Stromal cell of bone marrow (primary cell): ENCODE measurements around the gene LPO.

Experiments used
- DNase-seq: peaks from one replicate; pipeline ENCODE4 v3.0.0-alpha.2; 2012; ENCODE audit warnings: low read depth

Gene LPO

DNA sequence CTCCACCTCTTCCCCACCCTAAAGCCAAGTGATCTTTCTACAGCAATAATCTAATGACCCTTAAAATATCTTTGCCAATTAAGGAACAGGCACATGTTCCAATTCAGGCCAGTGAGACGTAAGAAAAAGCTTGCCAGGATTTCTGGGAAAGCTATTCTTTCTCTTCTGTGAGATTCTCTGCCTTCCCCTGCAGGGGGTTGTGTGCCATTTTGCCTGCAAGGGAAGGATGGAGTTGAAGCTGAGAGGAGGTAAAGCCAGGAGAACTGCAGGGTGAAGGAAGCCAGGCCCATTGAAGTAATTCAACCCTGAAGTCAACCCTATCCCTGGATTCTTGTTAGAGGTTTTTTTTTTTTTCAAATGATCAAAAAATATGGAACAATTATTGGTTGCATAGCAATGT lies 9.0 kb upstream of the LPO start:
- DNase-seq = no peak

GRCh38 chr17:58229881-58230280 lies 8.5 kb upstream of the LPO start:
- no peak for DNase-seq

GRCh38 chr17:58231641-58232040 lies 6.7 kb upstream of the LPO start:
- DNase-seq = peak; percentile 53

DNA sequence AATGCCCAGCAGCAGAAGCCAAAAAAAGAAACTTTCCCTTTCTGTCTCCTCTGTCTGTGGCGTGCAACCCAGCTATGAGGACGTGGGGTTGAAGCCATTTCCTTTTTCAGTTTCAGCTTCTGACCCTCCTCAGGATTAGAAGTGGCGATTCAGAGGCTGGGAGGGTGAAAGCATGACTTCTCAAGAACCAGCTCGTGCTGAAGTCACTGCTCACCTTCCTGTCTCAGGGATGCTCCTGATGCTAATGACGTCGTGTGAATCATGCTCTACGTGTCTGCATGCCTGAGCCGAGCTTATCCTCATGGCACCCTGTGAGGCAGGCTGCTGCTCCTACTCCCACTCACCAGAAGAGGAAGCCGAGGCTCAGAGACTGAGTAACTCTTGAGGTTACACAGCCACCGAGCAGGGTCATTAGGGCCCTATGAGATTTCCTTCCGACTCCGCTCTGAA lies 5.7 kb upstream of the LPO start:
- DNase-seq = peak; percentile 39

- no peak for DNase-seq
Measured at GRCh38 chr17:58233543-58233942, 4.8 kb upstream of the LPO start.

GRCh38 chr17:58234512-58234911 lies 3.9 kb upstream of the LPO start:
- no peak for DNase-seq

- no peak for DNase-seq
Measured at GRCh38 chr17:58235821-58236220, 2.6 kb upstream of the LPO start.

DNA sequence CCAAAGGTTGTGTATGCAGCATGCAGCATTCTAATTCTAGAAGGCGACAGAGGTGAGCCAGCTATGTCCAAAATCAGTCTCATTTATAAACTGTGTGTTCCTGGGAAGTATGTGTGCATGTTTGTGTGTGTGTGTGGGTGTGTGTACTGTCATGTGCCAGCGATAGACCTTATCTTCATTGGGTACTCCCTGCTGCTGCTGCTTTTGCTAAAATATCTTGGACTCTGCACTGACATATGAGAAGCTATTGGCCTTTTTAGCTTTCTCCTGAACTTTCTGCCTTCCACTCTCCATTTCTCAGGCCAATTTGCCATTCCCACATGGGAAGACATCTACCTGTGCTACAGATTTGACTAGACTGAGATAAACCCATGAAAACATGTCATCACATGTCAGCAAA lies 2.0 kb upstream of the LPO start:
- no peak for DNase-seq

DNA sequence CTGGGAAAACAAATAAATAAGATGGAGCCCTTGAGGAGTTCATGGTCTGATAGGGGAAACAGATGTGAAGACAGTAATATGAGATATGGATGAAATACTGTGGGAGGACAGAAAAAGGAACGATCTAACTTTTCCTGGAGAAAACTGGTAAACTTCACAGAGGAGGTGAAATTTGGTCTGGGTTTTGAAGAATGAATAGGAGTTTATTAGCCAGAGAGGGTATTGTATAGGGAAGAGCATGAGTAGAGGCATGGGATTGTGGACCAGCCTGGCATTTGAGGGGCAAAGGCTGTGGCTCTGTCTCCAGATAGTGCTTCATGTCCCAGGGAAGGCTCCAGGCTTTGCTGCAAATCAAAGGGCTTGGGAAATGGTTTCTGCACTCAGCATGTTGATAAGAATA lies 1.6 kb downstream of the LPO start:
- no peak for DNase-seq

GRCh38 chr17:58242171-58242784 lies 3.9 kb downstream of the LPO start:
- DNase-seq = no peak

DNA sequence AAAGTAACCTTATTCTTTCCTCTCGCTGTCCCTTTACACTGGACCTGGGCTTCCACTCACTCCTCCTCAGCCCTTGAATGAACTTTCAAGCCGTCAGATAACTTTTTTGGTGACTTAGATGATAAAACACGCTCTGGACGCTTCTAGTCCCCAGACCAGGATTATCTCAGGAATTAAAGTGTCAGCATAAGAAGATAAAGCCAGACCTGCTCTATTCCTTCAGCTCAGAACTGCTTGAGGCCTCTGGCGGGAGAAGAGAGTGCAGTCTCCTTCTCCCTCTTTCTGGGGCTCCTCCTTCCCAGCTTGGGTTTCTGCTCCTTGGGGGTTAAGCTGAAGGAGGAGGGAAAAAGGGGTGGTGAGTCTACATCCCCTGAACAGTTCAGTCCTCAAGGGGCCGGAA lies 6.6 kb downstream of the LPO start:
- no peak for DNase-seq

DNA sequence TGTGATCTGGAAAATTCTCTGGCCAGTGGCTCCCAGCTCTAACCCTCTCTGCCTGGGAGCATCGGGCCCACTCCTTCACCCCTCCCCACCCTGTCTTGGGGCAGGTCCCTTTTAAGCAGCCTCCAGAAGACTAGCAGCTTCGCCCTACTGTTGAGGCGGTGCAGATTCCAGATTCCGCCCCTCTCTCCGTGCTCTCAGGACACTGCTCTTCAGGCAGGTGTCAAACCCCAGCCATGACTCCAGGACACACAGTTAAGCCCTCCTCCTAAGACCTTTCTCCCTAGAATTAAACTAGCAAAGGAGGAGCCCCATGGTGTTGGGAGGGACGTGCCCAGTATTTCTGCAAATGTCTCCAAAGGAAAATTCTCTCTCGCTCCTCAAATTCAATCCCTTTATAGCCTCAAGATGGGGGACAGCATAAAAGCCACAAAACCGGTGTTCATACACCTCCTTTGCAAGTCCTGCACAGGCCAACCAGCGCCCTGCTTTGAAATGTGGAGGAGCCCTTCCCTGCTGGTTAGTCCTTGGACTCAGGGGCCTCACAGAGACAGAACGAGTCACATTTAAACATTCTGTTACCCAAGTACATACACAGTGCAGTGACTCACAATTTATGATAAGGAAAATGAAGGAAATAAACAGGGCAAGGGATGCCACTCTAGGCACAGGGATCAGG lies 7.2 kb downstream of the LPO start:
- peak; percentile 3 for DNase-seq

- DNase-seq = no peak
Measured at GRCh38 chr17:58246104-58246740, 7.8 kb downstream of the LPO start.

DNA sequence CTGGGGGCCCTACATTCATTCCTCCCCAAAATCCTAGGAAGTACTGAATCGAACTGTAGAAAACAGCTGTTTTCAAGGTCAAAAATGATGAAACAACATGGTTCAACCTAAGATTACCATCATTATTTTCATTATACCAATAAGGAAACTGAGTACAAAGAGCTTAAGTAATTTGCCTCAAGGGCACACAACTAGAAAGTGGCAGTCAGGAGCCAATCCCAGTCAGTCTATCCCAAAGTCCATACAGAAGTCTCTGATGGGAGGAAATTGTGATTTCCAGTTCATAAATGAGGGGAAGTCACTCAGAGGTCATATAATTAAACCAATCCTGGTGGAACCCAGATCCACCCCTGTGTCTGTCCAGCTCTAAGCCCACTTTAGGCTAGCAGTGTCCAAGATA lies 8.4 kb downstream of the LPO start:
- no peak for DNase-seq

- DNase-seq = no peak
Measured at GRCh38 chr17:58247511-58248363, 9.4 kb downstream of the LPO start.

DNA sequence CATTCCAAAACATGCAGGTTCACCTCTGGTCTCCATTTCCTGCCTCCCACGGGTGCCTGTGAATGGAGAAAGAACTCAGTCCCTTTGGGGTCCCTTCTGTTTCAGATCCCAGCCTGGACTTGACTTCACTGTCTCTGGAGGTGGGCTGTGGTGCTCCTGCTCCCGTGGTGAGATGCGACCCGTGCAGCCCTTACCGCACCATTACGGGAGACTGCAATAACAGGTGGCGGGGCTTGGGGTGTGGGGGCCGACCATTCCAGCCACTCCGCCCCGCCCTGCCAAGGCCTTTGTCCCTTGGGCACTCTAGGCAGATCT lies 10.5 kb downstream of the LPO start:
- DNase-seq = no peak

DNA sequence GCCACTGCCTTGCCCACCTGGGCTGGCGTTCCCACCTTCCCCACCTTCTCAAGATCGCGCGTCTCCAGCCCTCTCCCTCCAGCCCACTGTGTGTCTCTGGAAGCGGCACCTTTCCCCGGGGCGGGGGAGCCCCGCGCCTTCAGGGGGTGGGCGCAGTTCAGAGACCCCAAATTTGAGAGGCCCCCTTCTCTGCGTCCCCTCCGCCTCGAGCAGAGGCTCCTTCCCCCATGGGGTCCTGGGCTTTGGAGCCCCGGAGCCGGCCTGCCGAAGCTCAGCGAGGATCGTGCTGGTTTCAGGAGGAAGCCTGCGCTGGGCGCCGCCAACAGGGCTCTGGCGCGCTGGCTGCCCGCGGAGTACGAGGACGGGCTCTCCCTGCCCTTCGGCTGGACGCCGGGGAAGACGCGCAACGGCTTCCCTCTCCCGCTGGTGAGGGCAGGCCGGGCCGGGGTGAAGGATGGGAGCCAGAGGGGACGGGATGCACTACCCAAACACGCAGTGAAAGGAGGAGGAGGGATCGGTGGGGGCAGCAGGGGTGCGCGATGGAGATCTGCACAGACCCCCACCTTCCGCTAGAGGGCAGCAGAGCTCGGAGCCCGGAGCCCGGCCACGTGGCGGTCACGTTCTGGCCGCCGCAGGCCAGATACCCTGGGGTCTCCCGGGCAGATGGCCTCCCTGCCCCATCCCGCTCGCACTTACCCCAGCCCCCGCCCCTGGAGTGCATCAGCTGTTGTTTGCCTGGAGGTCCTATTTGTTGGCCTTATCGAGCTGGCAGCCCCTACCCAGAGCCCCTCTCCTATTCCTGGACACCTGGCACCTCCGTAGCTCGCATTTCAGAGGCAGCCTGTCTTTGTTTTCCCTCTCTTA lies 11.1 kb downstream of the LPO start:
- DNase-seq = peak; percentile 17

- DNase-seq = no peak
Measured at GRCh38 chr17:58250344-58251011, 12.1 kb downstream of the LPO start.

- DNase-seq = no peak
Measured at GRCh38 chr17:58252141-58252540, 13.8 kb downstream of the LPO start.

DNA sequence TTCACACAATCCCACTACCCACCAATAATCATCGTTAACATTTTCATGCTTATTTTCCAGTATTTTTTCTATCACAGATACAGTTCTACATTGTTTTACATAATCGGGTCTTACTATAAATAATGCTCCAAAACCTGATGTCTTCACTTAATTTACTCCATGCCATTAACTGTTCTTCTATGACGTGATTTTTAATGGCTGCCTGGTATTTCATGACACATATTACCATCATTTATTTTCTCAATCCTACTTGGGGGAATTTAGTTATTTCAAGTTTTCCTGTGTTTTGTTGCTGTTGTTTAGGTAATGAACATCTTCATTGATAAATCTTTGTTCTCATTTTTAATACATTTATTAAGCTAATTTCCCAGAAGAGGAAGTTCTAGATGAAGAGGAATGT lies 14.7 kb downstream of the LPO start:
- no peak for DNase-seq

GRCh38 chr17:58254803-58255202 lies 16.4 kb downstream of the LPO start:
- no peak for DNase-seq
